CD4-positive, alpha-beta T cell treated with Interferon alpha-2 for 1 hour (primary cell): ENCODE results near the gene EFCAB6.
"Not testable (repeated sequence)": the region's sequence is repeated elsewhere in the genome, so short reads cannot be mapped to it uniquely, and the experiment has no call there.

ENCODE experiments used
- DNase-seq, 2 donors: peaks; one replicate each; pipeline ENCODE4 v3.0.0-alpha.2; 2020 to 2022

Gene EFCAB6

GRCh38 chr22:43706151-43706550 is 106.0 kb downstream of the EFCAB6 start:
- no peak for DNase-seq

GRCh38 chr22:43704051-43704450 is 108.1 kb downstream of the EFCAB6 start:
- no peak for DNase-seq

- no peak for DNase-seq
Observed at GRCh38 chr22:43698403-43698802, 113.7 kb downstream of the EFCAB6 start.

DNA sequence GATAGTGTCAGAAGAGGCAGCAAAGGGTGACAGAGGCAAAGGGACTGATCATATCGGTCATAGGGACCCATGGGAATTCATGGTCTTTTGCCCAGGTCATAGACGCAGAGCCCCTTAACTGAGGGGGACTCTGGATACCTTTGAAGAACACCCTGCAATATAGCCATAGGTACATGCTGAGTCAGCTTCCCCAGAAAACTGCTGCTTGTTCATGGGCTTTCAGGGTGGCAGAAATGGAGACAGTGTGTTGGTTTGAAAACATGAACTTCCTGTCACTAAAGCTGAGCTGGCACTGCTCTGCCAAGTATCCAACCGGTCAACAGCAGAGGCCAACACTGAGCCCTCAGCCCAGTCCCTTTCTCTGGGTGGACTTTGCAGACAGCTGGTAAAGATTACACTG is 114.2 kb downstream of the EFCAB6 start:
- DNase-seq = no peak

GRCh38 chr22:43693249-43693648 is 118.9 kb downstream of the EFCAB6 start:
- no peak for DNase-seq

- DNase-seq = no peak
Observed at GRCh38 chr22:43689356-43689755, 122.7 kb downstream of the EFCAB6 start.

DNA sequence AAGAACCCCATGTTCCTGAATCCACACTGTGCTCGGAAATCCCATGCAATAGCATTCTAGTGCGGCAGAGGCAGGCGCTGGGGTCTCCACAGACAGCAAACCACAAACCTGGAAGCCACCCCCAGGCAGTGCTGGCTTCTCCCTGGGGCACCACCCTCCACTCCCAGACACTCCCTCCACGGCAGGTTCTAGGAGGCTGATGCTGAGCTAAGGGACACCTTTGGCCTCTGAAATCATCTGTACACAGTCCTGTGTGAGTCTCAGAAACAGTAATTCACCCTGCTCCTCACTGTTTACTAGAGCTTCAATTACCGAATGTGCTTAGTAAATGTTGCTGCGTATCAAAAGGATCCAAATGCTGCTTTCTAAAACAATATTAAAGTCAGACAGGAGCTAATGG is 129.3 kb downstream of the EFCAB6 start:
- DNase-seq = no peak

GRCh38 chr22:43681731-43682360 is 130.3 kb downstream of the EFCAB6 start:
- no peak for DNase-seq

DNA sequence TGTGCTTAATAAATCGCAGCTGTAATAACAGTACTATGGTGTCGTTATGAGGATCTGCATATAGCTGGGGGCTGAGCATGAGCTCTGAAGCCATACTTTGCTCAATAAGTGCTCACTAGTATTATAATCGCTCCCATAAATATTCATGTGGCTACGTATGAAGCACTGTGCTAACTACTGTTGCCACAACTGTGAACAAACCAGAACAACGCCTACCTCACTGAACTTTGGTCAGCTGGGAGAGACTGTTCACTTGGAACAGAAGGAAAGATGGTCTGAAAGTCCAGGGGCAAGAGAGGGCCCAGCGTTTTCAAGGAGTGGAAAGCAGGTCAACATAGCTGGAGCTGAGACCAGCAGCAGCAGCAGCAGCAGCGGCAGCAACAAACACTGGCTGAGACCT is 141.6 kb downstream of the EFCAB6 start:
- no peak for DNase-seq

GRCh38 chr22:43669190-43669589 is 142.9 kb downstream of the EFCAB6 start:
- no peak for DNase-seq

DNA sequence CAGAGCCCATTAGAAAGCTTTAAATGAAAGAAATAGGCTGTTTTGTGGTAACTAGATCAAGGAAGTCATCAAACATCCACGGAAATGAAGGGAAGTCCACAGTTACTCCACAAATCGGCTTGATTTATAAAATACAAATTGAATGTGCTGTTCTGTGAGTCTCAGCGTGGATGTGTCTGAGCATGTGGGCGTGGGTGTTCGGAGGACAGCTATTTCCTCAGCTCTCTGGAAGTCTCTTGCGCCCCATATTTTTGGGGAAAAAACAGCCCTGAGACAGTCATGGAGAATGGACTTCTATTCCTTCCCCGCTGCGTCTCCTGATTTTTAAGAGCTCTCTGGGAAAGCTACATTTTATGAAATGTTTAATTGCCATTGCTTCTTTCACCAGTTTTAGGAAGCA is 144.4 kb downstream of the EFCAB6 start:
- no peak for DNase-seq

- DNase-seq = no peak
Observed at GRCh38 chr22:43666457-43666856, 145.6 kb downstream of the EFCAB6 start.

DNA sequence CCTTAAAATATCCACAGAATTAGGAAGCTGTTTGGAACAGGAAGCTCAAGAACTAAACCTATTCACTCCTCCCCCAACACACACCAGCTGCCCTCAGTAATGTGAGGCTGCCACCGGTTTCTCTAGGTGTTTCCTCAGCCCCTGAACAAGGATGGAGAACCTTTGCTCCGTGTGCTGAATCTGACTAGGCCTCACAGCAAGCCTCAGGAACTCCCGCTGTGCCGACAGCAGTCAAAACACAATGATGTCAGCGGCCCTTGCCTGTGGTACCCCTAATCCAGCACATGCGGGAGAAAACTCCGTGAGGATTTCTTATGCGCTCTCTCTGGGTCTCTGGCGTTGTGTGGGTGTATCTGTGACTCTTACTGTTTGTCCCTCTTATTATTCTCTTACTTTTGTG is 153.3 kb downstream of the EFCAB6 start:
- no peak for DNase-seq

DNA sequence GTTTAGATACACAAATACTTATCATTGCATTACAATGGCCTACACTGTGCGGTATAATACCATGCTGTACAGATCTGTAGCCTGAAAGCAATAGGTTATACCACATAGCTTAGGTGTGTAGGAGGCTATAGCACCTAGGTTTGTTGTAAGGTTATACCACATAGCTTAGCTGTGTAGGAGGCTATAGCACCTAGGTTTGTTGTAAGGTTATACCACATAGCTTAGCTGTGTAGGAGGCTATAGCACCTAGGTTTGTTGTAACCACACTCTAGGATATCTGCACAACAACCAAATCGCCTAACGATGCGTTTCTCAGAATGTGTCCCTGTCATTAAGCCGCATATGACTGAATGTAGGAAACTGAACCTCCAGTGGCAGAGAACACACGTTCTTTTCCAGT is 155.5 kb downstream of the EFCAB6 start:
- DNase-seq = not testable (repeated sequence)

GRCh38 chr22:43654271-43654670 is 157.8 kb downstream of the EFCAB6 start:
- DNase-seq = no peak

- DNase-seq = no peak
Observed at GRCh38 chr22:43652845-43653244, 159.3 kb downstream of the EFCAB6 start.

DNA sequence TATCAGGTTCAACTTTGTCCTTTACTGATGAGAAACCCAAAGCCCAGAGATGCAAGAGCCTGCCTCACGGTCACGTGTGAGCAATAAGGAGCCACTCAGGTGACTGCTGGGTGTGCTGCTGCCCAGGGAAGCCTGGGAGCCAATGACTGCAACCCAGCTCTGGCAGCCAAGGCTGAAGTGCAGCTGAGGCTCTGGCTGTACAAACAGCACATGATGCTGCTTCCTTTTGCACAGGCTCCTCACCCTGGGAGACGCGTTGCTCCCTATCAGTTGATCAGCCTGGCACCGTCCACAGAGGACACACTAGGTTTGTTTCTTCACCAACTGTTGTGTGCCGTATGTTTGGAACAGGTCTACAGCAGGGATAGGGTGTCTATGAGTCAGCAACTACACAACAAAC is 168.7 kb downstream of the EFCAB6 start:
- no peak for DNase-seq

DNA sequence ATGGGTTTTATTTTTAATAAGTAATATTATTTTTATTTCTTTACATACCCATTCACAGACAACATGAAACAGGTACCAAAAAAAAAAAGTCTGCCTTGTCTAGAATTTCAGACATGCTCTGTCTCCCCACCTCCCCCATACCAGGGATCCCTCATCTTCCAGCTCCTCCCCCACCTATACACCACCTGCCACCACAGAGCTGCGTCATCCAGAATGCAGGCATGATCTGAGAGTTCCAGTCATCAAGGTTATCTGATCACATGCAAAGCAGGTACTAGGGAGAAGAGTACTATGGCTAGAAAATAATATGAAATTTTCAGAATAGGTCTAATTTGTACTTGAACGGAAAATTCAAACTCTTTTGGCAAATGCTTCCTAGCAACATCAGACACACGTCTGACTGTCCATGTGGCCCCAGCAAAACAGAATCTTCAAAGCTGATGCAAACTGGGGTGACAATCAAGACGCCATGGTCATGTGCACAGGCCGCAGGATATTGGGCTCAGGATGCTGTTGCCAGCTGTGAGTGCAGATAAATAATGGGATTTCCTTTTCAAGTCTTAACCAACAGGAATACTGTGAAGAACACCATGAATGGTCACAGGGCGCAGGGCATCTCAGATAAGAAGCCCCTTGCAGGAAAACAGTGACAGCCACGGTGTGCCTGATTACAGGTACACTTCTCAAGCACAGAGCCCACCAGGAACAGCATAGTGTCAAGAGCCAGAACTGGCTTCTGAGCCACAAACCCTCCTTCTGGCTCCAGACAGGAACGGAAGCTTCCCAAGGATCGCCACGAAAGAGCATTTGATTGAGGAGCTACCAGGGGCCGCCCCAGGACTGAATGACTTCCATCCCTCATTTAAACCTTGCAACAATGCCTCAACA is 169.5 kb downstream of the EFCAB6 start:
- no peak for DNase-seq

DNA sequence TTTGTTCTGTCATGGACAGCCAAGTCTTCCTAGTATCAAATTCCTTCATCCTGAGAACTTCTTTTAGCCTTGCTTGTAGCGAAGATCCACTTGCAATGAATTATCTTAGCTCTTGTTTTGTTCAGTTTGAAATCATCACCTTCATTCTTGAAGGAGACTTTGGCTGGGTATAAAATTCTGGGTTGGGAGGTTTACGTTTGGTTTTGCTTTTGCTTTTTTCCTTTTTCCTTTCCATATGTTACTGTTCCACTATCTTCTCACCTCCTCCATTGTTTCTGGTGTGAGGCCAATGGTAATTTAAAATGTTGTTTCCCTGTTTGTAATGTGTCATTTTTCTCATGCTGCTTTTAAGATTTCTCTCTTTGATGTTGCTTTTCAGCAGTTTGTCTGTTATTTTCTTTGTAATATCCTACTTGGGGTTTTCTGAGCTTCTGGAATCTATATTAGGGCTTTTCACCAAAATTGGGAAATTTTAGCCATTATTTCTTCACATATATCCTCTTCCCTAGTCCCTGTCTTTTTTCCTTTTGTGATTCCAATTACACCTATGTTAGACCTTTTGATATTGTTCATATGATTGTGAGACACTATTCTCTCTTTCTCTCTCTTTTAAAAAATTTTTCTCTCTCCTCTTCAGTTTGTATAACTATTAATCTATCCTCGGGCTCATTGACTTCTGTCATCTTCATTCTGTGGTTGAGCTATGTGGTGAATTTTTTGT is 172.7 kb downstream of the EFCAB6 start:
- DNase-seq = no peak

DNA sequence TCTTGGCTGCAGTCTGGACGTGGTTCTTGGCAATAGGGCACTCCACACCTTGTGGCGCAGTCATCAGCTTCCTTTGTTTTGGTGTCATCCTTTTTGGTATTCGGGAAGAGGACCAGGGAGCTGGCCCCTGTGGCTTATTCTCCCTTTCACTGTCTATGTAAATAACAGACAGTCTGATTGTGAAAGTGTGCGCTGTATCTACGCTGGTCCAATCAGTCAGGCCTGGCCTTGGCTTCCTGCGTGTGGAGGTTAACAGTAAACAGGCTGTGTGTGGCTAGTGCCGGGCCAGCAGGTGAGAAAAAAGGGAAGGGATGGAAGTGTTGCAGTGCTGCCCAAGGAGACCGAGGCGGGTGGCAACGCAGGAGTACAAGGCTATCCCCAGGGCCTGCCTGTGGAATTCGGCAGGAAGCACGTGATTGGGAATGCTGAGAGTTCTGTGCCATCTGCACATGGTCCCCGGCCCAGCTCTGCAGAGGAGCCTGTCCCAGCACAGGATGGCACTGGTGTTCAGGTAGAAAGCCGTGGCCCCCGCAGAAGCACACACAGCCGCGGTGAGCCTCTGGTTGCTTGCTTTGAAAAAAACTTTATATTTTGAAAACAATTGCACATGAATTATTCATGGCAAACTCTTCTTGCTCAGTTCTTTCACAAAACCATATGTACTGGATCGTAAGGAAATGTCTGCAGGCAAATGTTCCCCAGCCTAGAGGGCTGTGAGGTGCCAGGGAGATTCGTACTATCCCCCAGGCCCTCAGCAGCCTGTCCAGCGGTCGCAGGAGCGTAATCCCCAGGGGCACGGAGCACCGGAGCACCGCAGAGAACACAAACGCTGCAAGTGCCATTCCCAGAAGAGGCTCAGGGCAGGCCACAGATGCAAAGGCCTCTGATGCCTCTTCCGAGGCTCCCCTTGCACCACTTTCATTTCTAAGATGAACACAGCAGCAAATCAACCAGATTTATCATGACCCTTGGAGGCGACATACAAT is 174.5 kb downstream of the EFCAB6 start:
- no peak for DNase-seq

- DNase-seq = no peak
Observed at GRCh38 chr22:43636086-43636485, 176.0 kb downstream of the EFCAB6 start.

- DNase-seq = no peak
Observed at GRCh38 chr22:43635101-43635500, 177.0 kb downstream of the EFCAB6 start.

DNA sequence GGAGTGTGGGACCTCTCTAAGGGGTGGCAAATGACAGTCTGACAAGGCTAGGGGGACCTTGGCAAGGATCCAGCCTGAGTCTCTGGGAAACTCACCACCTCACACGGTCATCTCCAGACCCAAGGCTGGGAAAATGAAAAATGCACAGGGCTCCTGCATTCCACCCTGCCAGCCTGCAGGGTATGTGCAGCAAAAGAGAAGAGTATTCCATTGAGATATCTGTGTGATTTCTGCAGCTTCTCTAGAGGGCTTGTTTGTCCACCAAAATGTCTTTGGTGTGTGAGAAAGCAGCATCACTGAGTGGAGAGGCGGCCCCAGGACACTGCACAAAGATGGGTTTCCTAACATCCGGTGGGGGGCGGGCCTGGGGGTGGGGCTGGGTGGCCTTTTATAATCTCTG is 177.8 kb downstream of the EFCAB6 start:
- DNase-seq = no peak
